Measurements from ENCODE around the gene ARHGEF17. TPM values are rescaled to one million over a fixed set of nuclear protein-coding genes. Genes with fewer than 3 reads are reported as not detected.

Gene ARHGEF17
- total and polyA plus RNA-seq, 2 of the 13 experiments (the other 11 are each of a cell fraction or from before 2014, with no cell fraction given) = 10.7 to 28.8 TPM

GRCh38 chr11:73376160-73376802 is 68.2 kb downstream of the ARHGEF17 start, which contains the start of gene RELT (continued):
- TF ChIP-seq ZNF224 (CRISPR knock-in tag; IDR thresholded peaks at IDR 0.05) (no peak), PHF20 (CRISPR knock-in tag; IDR thresholded peaks at IDR 0.05) (0 out of 2 replicates have a peak, but pooled peaks have one; percentile 4), ZNF335 (CRISPR knock-in tag; IDR thresholded peaks at IDR 0.05) (no peak), REXO4 (CRISPR knock-in tag; IDR thresholded peaks at IDR 0.05; ENCODE audit: borderline replicate concordance) (no peak), ZNF747 (CRISPR knock-in tag; IDR thresholded peaks at IDR 0.05; ENCODE audit: borderline replicate concordance) (no peak), MED1 (CRISPR knock-in tag; IDR thresholded peaks at IDR 0.05) (no peak), ZNF780A (CRISPR knock-in tag; IDR thresholded peaks at IDR 0.05) (0 out of 2 replicates have a peak, but pooled peaks have one; percentile 67), ZNF468 (CRISPR knock-in tag; IDR thresholded peaks at IDR 0.05) (0 out of 2 replicates have a peak, but pooled peaks have one; percentile 6), HNRNPLL (IDR thresholded peaks at IDR 0.05; ENCODE audit: low read depth, low read length, poor library complexity, severe bottlenecking) (peak; percentile 96), CBX1 (IDR thresholded peaks at IDR 0.05; ENCODE audit: low read depth) (peak; percentile 35), RNF2 (conservative IDR thresholded peaks at IDR 0.05; ENCODE audit: low read depth) (0 out of 2 replicates have a peak, but pooled peaks have one; percentile 14), ZBTB38 (CRISPR knock-in tag; IDR thresholded peaks at IDR 0.05) (0 out of 2 replicates have a peak, but pooled peaks have one; percentile 7), SIN3B (IDR thresholded peaks at IDR 0.05; ENCODE audit: low read length) (0 out of 2 replicates have a peak, but pooled peaks have one; percentile 36), HCFC1 (IDR thresholded peaks at IDR 0.05; ENCODE audit: low read depth, low read length) (no peak), ZFY (CRISPR knock-in tag; IDR thresholded peaks at IDR 0.05) (peak; percentile 82; the same call in 1 of the 2 replicates), PRDM10 (CRISPR knock-in tag; IDR thresholded peaks at IDR 0.05; ENCODE audit: low read depth) (no peak), BCL6 (CRISPR knock-in tag; IDR thresholded peaks at IDR 0.05) (peak; percentile 9; the same call in 1 of the 2 replicates), HDAC2 (CRISPR knock-in tag; IDR thresholded peaks at IDR 0.05) (peak; percentile 47; the same call in 1 of the 2 replicates), HES4 (CRISPR knock-in tag; IDR thresholded peaks at IDR 0.05; ENCODE audit: borderline replicate concordance) (peak; percentile 85; the same call in 1 of the 2 replicates), ZSCAN9 (CRISPR knock-in tag; IDR thresholded peaks at IDR 0.05; ENCODE audit: borderline replicate concordance) (no peak; the same call in 1 of the 2 replicates), ARNT2 (CRISPR knock-in tag; IDR thresholded peaks at IDR 0.05; ENCODE audit: low read depth) (peak; percentile 60), TP53 (CRISPR knock-in tag; conservative IDR thresholded peaks at IDR 0.05) (no peak), KMT2B (CRISPR knock-in tag; IDR thresholded peaks at IDR 0.05) (peak; percentile 26; the same call in 1 of the 2 replicates), SALL1 (CRISPR knock-in tag; IDR thresholded peaks at IDR 0.05) (peak; percentile 72), TAF1 (CRISPR knock-in tag; IDR thresholded peaks at IDR 0.05) (peak; percentile 59)
- TF ChIP-seq, protein P1, sequence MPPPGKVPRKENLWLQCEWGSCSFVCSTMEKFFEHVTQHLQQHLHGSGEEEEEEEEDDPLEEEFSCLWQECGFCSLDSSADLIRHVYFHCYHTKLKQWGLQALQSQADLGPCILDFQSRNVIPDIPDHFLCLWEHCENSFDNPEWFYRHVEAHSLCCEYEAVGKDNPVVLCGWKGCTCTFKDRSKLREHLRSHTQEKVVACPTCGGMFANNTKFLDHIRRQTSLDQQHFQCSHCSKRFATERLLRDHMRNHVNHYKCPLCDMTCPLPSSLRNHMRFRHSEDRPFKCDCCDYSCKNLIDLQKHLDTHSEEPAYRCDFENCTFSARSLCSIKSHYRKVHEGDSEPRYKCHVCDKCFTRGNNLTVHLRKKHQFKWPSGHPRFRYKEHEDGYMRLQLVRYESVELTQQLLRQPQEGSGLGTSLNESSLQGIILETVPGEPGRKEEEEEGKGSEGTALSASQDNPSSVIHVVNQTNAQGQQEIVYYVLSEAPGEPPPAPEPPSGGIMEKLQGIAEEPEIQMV (CRISPR knock-in tag; IDR thresholded peaks at IDR 0.05; ENCODE audit: low read depth) = peak; percentile 38; the same call in 1 of the 2 replicates

All from HepG2 (cell line).